C4-2B (cell line): ENCODE data around the gene TMEM170B.

Experiments
- H3K27ac ChIP-seq: fragments of 450-650 bp; 2 replicates; pipeline ENCODE4 v1.5.1; 2017
- ZFX ChIP-seq: fragments of 450-650 bp; IDR thresholded peaks from 2 replicates; pipeline ENCODE4 v1.6.1; 2017
- TF ChIP-seq, protein P1 (sequence below): fragments of 450-650 bp; conservative IDR thresholded peaks from 2 replicates; pipeline ENCODE4 v1.5.1; 2017; ENCODE audit warnings: mild to moderate bottlenecking

Gene TMEM170B

DNA sequence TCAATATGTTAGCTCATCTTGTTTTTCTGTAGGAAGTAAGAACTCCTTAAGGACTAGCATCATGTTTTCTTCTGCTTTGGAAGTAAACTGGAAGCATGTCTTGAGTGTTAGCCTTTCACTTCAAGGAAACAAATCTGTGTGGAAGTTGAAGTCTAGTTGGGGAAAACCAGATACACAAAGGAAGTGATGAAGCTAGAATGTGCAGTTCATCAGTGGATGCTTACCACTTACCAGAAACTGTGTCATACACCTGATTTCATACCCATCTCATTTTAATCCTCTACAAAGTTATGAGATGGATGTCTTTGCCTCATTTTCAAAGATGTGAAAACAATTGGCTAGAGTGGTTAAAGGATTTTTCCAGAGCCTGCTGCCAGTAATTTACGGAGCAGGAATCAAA is 75.8 kb downstream of the TMEM170B start:
- no peak for TF ChIP-seq ZFX
- TF ChIP-seq, protein P1, sequence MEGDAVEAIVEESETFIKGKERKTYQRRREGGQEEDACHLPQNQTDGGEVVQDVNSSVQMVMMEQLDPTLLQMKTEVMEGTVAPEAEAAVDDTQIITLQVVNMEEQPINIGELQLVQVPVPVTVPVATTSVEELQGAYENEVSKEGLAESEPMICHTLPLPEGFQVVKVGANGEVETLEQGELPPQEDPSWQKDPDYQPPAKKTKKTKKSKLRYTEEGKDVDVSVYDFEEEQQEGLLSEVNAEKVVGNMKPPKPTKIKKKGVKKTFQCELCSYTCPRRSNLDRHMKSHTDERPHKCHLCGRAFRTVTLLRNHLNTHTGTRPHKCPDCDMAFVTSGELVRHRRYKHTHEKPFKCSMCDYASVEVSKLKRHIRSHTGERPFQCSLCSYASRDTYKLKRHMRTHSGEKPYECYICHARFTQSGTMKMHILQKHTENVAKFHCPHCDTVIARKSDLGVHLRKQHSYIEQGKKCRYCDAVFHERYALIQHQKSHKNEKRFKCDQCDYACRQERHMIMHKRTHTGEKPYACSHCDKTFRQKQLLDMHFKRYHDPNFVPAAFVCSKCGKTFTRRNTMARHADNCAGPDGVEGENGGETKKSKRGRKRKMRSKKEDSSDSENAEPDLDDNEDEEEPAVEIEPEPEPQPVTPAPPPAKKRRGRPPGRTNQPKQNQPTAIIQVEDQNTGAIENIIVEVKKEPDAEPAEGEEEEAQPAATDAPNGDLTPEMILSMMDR, result no peak
- no peak overlapping the region for H3K27ac ChIP-seq

DNA sequence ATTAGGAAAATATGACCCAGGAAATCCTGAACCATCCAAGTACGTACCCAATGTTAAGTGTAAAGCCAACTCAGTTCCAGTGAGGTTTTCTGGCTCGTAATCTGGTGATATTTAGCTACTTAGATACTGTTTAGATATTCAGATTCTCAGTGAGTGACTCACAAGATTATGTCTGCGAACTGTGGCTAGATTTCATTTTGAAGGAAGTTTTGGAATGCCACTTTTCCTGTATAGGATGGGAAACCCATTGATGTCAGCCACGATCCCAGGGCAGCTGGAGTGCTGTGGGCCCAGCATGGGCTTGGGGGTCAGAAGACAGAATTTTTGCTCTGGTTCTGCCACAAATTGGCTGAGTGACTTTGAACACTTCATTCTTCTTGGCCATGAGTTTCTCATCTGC is 76.3 kb downstream of the TMEM170B start:
- H3K27ac ChIP-seq, result no peak overlapping the region

DNA sequence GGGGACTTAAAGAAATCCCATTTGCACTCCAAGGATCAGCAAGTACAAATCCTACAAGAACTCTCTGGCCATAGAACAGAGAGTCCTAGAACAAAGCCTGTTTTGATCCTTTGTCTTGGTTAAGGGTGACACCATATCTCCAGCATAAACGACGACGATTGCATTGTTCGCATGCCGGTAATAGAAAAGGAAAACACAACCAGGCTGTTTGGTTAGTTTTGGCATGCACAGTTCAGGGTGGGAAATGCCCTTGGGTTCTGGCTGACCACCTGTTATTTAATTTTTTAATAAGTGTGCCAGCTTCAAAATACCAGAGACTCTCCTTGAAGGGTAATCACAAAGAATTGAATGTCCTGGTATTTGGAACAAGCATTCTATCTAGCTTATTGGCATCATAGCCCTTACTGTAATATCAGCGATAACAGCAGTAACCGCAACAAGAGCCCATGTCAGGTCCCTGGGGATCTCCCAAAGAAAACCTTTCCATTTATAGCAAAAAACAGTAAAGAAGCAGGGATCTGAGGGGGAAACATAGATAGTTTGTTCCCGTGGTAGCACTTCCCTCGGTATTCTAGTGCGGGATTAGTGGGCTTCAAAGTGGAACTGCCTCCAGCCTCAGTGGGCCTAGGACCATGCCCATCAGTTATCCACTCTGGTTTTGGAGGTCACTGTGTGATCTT is 77.1 kb downstream of the TMEM170B start:
- H3K27ac ChIP-seq, result no peak overlapping the region
- TF ChIP-seq, protein P1, result no peak
- no peak for TF ChIP-seq ZFX

More for the DNA sequence above, 76.3 kb downstream of the TMEM170B start:
- TF ChIP-seq, protein P1, result no peak
- no peak for TF ChIP-seq ZFX

DNA sequence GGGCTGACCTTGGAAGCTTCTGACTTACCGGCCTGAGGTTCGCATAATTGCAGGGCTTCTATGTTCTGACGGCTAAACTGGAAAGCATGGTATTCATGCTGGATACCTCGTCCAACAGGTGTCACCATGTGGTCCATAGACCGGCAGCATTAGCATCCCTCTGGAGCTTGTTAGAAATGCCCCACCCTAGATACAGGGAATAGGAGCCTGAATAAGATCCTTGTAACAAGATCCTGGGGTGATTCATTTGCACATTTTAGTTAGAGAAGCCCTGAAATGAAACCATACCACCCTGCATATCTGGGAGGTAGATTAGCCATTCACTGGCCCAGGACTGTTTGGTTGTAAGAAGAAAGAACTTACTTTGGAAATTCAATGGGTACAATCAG is 77.7 kb downstream of the TMEM170B start:
- TF ChIP-seq, protein P1, result no peak
- no peak for TF ChIP-seq ZFX
- no peak overlapping the region for H3K27ac ChIP-seq

DNA sequence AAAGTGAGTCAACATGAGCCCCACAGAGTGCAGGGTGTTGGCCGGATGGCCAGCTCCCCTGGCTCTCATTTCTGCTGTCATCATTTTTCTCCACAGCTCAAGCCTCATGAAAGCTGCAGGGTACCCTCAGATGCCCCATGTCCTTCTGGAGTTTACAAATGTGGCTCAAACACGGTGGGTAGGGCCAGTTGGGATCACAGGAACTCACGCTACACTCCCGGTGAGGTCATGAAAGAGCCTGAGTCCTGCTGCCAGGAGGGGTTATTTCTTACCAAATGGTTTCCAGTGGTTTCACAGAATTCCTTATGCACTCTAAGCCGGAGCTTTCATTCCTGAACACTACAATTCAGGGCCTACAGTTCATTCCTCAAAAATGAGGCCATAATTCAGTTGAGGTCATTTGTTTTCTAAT is 78.7 kb downstream of the TMEM170B start:
- TF ChIP-seq, protein P1, result no peak
- TF ChIP-seq ZFX, result no peak
- H3K27ac ChIP-seq, result no peak overlapping the region

DNA sequence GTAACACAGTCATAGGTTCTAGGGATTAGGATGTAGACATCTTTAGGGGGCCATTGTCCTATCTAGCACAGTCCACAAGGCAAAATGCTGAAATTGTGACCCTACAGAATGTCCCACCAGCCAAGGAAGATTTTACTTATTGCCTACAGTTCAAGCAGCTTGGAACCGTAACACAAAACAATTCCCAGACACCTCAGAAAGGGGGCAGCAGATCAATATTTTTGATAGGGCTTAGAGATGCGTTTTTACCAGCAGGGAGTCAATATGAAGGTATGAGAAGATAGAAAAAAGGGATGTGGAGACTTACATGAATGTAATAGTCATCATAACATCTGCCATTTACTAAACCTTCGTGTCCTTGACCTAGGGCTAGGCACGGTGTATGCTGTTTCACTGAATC is 81.0 kb downstream of the TMEM170B start:
- no peak overlapping the region for H3K27ac ChIP-seq
- TF ChIP-seq, protein P1, result peak; percentile 68
- TF ChIP-seq ZFX, result no peak

DNA sequence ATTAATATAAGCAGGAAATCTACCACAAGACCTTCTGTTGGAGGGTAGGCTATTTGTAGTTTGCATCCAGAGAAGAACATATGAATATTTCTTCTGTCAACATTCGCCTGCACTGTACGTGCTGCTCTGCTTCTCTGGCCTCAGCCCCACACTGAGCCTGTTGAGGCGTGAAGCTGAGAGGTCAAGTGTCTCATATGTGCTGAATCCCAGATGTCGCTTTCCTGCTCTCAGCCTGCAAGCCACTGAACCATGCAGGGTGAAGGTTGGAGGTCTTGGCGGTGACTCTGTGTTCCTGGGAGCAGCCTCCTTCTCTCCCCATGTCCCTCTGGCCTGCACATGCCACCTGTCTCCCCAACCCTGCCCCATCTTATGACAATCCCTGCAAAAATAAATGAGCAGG is 83.6 kb downstream of the TMEM170B start:
- no peak overlapping the region for H3K27ac ChIP-seq
- no peak for TF ChIP-seq ZFX
- TF ChIP-seq, protein P1, result no peak
